K562 (cell line): ENCODE data around the gene ARID3C. TPM values are rescaled to one million over a fixed set of nuclear protein-coding genes. Genes with fewer than 3 reads are reported as not detected.

Experiments used
- CHD4 ChIP-seq: fragments of 200-600 bp; sonication (generic); IDR thresholded peaks from 3 replicates; pipeline ENCODE4 v1.6.1; 2012; ENCODE audit warnings: low read depth, mild to moderate bottlenecking, mixed read lengths, low read length, inconsistent platforms; ENCODE audit not compliant: insufficient read depth, insufficient replicate concordance, poor library complexity, severe bottlenecking
- CREB1 ChIP-seq, 2 experiments: sonication (generic) in 1 of 2; formaldehyde crosslinking in 1 of 2; IDR thresholded peaks; 2 replicates each; pipeline versions ENCODE4 v1.6.1 to v1.8.0; 2012 to 2022; ENCODE audit warnings: inconsistent platforms in 1 of 2, mild to moderate bottlenecking in 1 of 2, missing genetic modification reagents in 1 of 2, moderate library complexity in 1 of 2
- HCFC1 ChIP-seq: IDR thresholded peaks from 2 replicates; pipeline ENCODE4 v1.6.1; 2012; ENCODE audit warnings: low read depth, low read length, improper control_type of control experiment
- HDAC2 ChIP-seq: fragments of 450-650 bp; IDR thresholded peaks from 2 replicates; pipeline ENCODE4 v1.6.1; 2016; ENCODE audit warnings: mild to moderate bottlenecking
- MCM2 ChIP-seq: fragments of 450-650 bp; IDR thresholded peaks from 2 replicates; pipeline ENCODE4 v1.6.1; 2017; ENCODE audit warnings: low read depth, mild to moderate bottlenecking
- NR4A1 ChIP-seq, 2 experiments: fragments of 250-450 bp in 1 of 2; fragments of 450-650 bp in 1 of 2; sonication (Bioruptor Pico) in 1 of 2; IDR thresholded peaks; 2 replicates each; pipeline versions ENCODE4 v1.4.0 to v1.6.1; 2016 to 2020; ENCODE audit warnings: mild to moderate bottlenecking in 2 of 2, missing compliant biosample characterization in 1 of 2, missing genetic modification characterization in 1 of 2, moderate library complexity in 1 of 2
- PCBP2 ChIP-seq: fragments of 200-400 bp; formaldehyde crosslinking; IDR thresholded peaks from 2 replicates; pipeline ENCODE4 v1.6.1; 2018; ENCODE audit warnings: low read length, low read depth, mild to moderate bottlenecking, moderate library complexity; ENCODE audit not compliant: poor library complexity, severe bottlenecking
- PHF8 ChIP-seq: fragments of 200-600 bp; sonication (generic); IDR thresholded peaks from 2 replicates; pipeline ENCODE4 v1.6.1; 2012; ENCODE audit warnings: mixed run types, mild to moderate bottlenecking, inconsistent platforms, low read length, moderate library complexity, borderline replicate concordance
- PTTG1 ChIP-seq: fragments of 450-650 bp; IDR thresholded peaks from 2 replicates; pipeline ENCODE4 v1.6.1; 2016; ENCODE audit warnings: low read depth, mild to moderate bottlenecking, missing genetic modification characterization, missing compliant biosample characterization
- SAP30 ChIP-seq: fragments of 200-600 bp; sonication (generic); IDR thresholded peaks from 2 replicates; pipeline ENCODE4 v1.6.1; 2012; ENCODE audit warnings: borderline replicate concordance, low read depth, mild to moderate bottlenecking, moderate library complexity, low read length, control low read depth, inconsistent platforms; ENCODE audit not compliant: insufficient read depth, poor library complexity, severe bottlenecking
- SIRT6 ChIP-seq: IDR thresholded peaks from one replicate; pipeline ENCODE4 v1.6.1; 2012; ENCODE audit warnings: low read depth, mild to moderate bottlenecking, control low read depth, inconsistent platforms, low read length, moderate library complexity
- SMAD1 ChIP-seq: fragments of 150-350 bp; IDR thresholded peaks from 2 replicates; pipeline ENCODE4 v1.6.1; 2014; ENCODE audit warnings: low read length, low read depth; ENCODE audit not compliant: partially characterized antibody
- TAF9B ChIP-seq: fragments of 450-650 bp; IDR thresholded peaks from 2 replicates; pipeline ENCODE4 v1.6.1; 2018; ENCODE audit warnings: mild to moderate bottlenecking; ENCODE audit not compliant: partially characterized antibody
- TCF3 ChIP-seq: sonication (generic); formaldehyde crosslinking; IDR thresholded peaks from 2 replicates; pipeline ENCODE4 v1.4.0; 2020; ENCODE audit warnings: mild to moderate bottlenecking, missing genetic modification reagents
- TFAM ChIP-seq: fragments of 250-450 bp; sonication (Bioruptor Pico); conservative IDR thresholded peaks from 2 replicates; pipeline ENCODE4 v1.5.0; 2021; ENCODE audit warnings: mild to moderate bottlenecking, moderate library complexity
- ZFP1 ChIP-seq: fragments of 450-650 bp; formaldehyde crosslinking; IDR thresholded peaks from 2 replicates; pipeline ENCODE4 v1.4.0; 2020; ENCODE audit warnings: mild to moderate bottlenecking, mixed read lengths
- ZFP36 ChIP-seq: fragments of 150-350 bp; IDR thresholded peaks from 2 replicates; pipeline ENCODE4 v1.6.1; 2018; ENCODE audit warnings: low read length, low read depth; ENCODE audit not compliant: partially characterized antibody
- ZNF140 ChIP-seq: fragments of 250-450 bp; sonication (Bioruptor Pico); IDR thresholded peaks from 2 replicates; pipeline ENCODE4 v1.8.0; 2021; ENCODE audit warnings: moderate library complexity, mild to moderate bottlenecking, inconsistent platforms
- ZNF717 ChIP-seq: fragments of 250-450 bp; sonication (Bioruptor Pico); IDR thresholded peaks from 2 replicates; pipeline ENCODE4 v1.5.0; 2021
- polyA plus RNA-seq, 8 experiments: library from polyadenylated mRNA; depleted of rRNA in 4 of 8; stranded (reverse) in 5 of 8; unstranded in 3 of 8; fragments of >200 nt; fragmentation: Nextera tagmentation in 2 of 8; fragmentation: Illumina TruSeq in 1 of 8; extraction: Ambion mirVana in 2 of 8; extraction: Trizol in 1 of 8; gene quantifications; 2 replicates each; pipeline versions ENCODE4 v1.2.1 to v1.2.3, GENCODE V29; 2011 to 2014; ENCODE audit warnings: inconsistent platforms in 1 of 8, missing spikeins in 1 of 8
- total RNA-seq, 7 experiments: library from RNA; depleted of rRNA in 6 of 7; stranded (reverse); fragments of >200 nt in 6 of 7; fragmentation: Illumina TruSeq in 2 of 7; extraction: Trizol in 2 of 7; gene quantifications; 2 replicates each; pipeline versions ENCODE4 v1.2.1 to v1.2.3, GENCODE V29; 2011 to 2021; ENCODE audit warnings: low replicate concordance in 1 of 7
- TF ChIP-seq, protein P1 (sequence below): fragments of 250-450 bp; sonication (Bioruptor Pico); IDR thresholded peaks from 2 replicates; pipeline ENCODE4 v1.4.0; 2020; ENCODE audit warnings: mild to moderate bottlenecking
- TF ChIP-seq, protein P2 (sequence below): sonication (generic); IDR thresholded peaks from 2 replicates; pipeline ENCODE4 v1.6.1; 2016
- TF ChIP-seq, protein P3 (sequence below): fragments of 250-450 bp; sonication (Bioruptor Pico); IDR thresholded peaks from 2 replicates; pipeline ENCODE4 v1.9.0; 2021; ENCODE audit warnings: mild to moderate bottlenecking, inconsistent platforms

ARID3C gene
- total and polyA plus RNA-seq, 9 of the 15 experiments (the other 6 are each of a cell fraction or from before 2014, with no cell fraction given) = not detected

DNA sequence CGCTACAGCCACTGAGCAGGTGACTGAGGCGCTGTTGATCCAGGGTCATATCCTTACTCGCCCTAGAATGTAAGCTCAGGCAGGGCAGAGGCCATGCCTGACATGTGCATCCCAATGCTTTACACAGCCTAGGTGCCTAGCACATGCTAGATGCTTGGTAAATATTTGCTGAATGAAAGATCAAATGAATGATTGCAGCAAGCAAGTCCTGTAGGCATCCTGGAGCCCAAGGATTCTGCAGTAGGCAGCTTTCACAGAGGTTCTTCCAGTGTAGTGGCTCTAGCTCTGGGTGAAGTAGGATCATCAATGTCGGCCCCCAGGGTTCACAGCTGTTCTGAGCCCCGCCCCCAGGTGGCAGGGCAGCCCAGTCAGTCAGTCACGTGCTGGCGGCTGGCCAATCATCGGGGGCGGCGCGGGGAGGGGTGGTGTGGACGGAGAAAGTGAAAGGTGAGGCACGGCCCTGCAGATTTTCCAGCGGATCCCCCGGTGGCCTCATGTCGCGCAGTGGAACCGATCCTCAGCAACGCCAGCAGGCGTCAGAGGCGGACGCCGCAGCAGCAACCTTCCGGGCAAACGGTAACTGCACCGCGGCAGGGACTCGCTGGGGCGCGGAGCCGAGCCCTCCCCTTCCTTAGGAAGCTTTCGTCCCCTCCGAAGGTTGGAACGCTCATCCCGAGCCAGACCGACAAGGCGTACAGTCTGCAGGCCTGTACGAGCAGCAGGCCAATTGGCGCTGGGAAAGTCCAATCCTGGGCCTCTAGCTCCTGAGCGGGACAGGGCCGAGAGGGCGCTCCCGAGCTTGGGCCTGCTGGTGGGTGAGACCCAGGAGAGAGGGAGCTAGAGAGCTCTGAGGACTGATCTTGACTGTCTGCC is 17.6 kb upstream of the ARID3C start, which contains the start of gene GALT (continued):
- TF ChIP-seq, protein P1, sequence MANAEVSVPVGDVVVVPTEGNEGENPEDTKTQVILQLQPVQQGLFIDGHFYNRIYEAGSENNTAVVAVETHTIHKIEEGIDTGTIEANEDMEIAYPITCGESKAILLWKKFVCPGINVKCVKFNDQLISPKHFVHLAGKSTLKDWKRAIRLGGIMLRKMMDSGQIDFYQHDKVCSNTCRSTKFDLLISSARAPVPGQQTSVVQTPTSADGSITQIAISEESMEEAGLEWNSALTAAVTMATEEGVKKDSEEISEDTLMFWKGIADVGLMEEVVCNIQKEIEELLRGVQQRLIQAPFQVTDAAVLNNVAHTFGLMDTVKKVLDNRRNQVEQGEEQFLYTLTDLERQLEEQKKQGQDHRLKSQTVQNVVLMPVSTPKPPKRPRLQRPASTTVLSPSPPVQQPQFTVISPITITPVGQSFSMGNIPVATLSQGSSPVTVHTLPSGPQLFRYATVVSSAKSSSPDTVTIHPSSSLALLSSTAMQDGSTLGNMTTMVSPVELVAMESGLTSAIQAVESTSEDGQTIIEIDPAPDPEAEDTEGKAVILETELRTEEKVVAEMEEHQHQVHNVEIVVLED = no peak
- TF ChIP-seq TFAM (no peak), NR4A1 (CRISPR knock-in tag; IDR thresholded peaks at IDR 0.05) (no peak), NR4A1 (tag; IDR thresholded peaks at IDR 0.05) (no peak; the same call in 1 of the 2 replicates), HDAC2 (no peak), HCFC1 (no peak; the same call in 1 of the 2 replicates), ZFP36 (no peak), CHD4 (no peak), ZNF140 (CRISPR knock-in tag) (no peak), SIRT6 (no peak), CREB1 (IDR thresholded peaks at IDR 0.05) (no peak; the same call in 1 of the 2 replicates), CREB1 (CRISPR knock-in tag; IDR thresholded peaks at IDR 0.05) (no peak; the same call in 1 of the 2 replicates), SAP30 (peak; percentile 67), TAF9B (peak; percentile 47), ZNF717 (no peak), TCF3 (no peak), PCBP2 (no peak), SMAD1 (no peak), PHF8 (peak; percentile 74; the same call in 1 of the 2 replicates), MCM2 (no peak), ZFP1 (no peak), PTTG1 (no peak)
- TF ChIP-seq, protein P2, sequence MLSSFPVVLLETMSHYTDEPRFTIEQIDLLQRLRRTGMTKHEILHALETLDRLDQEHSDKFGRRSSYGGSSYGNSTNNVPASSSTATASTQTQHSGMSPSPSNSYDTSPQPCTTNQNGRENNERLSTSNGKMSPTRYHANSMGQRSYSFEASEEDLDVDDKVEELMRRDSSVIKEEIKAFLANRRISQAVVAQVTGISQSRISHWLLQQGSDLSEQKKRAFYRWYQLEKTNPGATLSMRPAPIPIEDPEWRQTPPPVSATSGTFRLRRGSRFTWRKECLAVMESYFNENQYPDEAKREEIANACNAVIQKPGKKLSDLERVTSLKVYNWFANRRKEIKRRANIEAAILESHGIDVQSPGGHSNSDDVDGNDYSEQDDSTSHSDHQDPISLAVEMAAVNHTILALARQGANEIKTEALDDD = no peak
- TF ChIP-seq, protein P3, sequence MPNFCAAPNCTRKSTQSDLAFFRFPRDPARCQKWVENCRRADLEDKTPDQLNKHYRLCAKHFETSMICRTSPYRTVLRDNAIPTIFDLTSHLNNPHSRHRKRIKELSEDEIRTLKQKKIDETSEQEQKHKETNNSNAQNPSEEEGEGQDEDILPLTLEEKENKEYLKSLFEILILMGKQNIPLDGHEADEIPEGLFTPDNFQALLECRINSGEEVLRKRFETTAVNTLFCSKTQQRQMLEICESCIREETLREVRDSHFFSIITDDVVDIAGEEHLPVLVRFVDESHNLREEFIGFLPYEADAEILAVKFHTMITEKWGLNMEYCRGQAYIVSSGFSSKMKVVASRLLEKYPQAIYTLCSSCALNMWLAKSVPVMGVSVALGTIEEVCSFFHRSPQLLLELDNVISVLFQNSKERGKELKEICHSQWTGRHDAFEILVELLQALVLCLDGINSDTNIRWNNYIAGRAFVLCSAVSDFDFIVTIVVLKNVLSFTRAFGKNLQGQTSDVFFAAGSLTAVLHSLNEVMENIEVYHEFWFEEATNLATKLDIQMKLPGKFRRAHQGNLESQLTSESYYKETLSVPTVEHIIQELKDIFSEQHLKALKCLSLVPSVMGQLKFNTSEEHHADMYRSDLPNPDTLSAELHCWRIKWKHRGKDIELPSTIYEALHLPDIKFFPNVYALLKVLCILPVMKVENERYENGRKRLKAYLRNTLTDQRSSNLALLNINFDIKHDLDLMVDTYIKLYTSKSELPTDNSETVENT (CRISPR knock-in tag) = no peak
